Esophagus squamous epithelium (tissue), 5 donors: Measurements from ENCODE around the gene SMYD3. TPM values are rescaled to one million over a fixed set of nuclear protein-coding genes. Genes with fewer than 3 reads are reported as not detected.

Experiments used
- DNase-seq: peaks from one replicate; lab custom pipeline; 2025; lab: John Stamatoyannopoulos, UW
- H3K27ac ChIP-seq, 4 donors: fragments of 200-600 bp; sonication (generic); one replicate each; pipeline ENCODE4 v1.5.1; 2016 to 2019; ENCODE audit warnings: mild to moderate bottlenecking in 1 of 4
- H3K27me3 ChIP-seq, 4 donors: fragments of 200-600 bp; sonication (generic); 1 replicate in 3 of 4; 2 replicates in 1 of 4; pipeline versions ENCODE4 v1.5.1 to v1.6.0; 2017 to 2021; ENCODE audit warnings: antibody characterized with exemption in 1 of 4
- H3K36me3 ChIP-seq, 3 donors: fragments of 200-600 bp; sonication (generic); one replicate each; pipeline ENCODE4 v1.5.1; 2016 to 2019
- H3K4me1 ChIP-seq, 3 donors: fragments of 200-600 bp; sonication (generic); one replicate each; pipeline ENCODE4 v1.5.1; 2017 to 2019
- H3K4me3 ChIP-seq, 4 donors: fragments of 200-600 bp; sonication (generic); 1 replicate in 3 of 4; 2 replicates in 1 of 4; pipeline ENCODE4 v1.5.1; 2016 to 2019; ENCODE audit warnings: mild to moderate bottlenecking in 2 of 4, moderate library complexity in 1 of 4
- H3K9me3 ChIP-seq, 3 donors: fragments of 200-600 bp; sonication (generic); one replicate each; pipeline ENCODE4 v1.5.1; 2016 to 2019
- POLR2A ChIP-seq, 4 donors: fragments of 450-650 bp; IDR thresholded peaks; one replicate each; pipeline ENCODE4 v1.6.1; 2017; ENCODE audit warnings: antibody characterized with exemption in 4 of 4, mild to moderate bottlenecking in 4 of 4, moderate library complexity in 3 of 4
- WGBS, 2 donors: methylation state at CpG; one replicate each; pipeline ENCODE4 v1.1.5; 2018; 5-methylcytosine and 5-hydroxymethylcytosine counted together
- intact Hi-C: fragments of 100-400 bp; cut with DNase I; formaldehyde crosslinking; loops from one replicate; pipeline ENCODE4 v1.15.0; 2022
- total RNA-seq, 4 donors: library from RNA; depleted of rRNA; stranded (reverse); fragments of >200 nt; gene quantifications; one replicate each; pipeline ENCODE4 v1.1.0, GENCODE V29; 2016
- TF ChIP-seq, protein P1 (sequence below), 6 experiments: fragments of 450-650 bp in 4 of 6; fragments of 200-600 bp in 2 of 6; sonication (generic) in 2 of 6; IDR thresholded peaks; one replicate each; pipeline ENCODE4 v1.5.1; 2016 to 2019; ENCODE audit warnings: antibody characterized with exemption in 6 of 6, mild to moderate bottlenecking in 4 of 6, moderate library complexity in 4 of 6
- donor health status: DM: yes; HTN: yes; CAD: no.

Gene SMYD3
- total RNA-seq, 4 donors from 2014 or later = 8.4 to 15.8 (median 11.5) TPM

DNA sequence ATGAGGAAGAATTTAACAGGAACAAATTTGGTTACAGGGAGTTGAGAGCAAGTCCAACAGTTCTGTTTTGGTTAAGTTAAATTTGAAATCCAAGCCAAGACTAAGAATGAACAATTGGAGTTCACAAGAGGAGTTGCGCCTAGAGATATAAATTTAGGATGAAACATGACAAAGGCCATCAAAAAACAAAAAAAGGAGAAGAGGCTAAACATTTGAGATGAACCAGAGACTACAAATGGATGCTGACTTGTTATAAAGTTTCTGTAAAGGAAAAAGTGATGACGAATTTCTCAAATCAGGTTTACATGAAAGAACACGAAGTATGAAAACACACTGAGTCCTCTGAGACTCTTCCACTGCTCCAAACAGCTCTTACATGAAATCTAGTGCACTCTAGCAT lies 575.6 kb downstream of the SMYD3 start:
- no peak overlapping the region for H3K4me3 ChIP-seq
- intact Hi-C loops = no loop called here
- H3K9me3 ChIP-seq = no peaks in the 10 kb centered on the region
- no peaks in the 10 kb centered on the region for H3K36me3 ChIP-seq
- 80 to 86% methylated on average over 3 of the region's 3 CpGs for WGBS, 2 donors
- no peak for DNase-seq
- no peaks in the 10 kb centered on the region for H3K4me1 ChIP-seq
- H3K27me3 ChIP-seq = no peaks in the 10 kb centered on the region
- no peak overlapping the region for H3K27ac ChIP-seq
- no peak for TF ChIP-seq POLR2A (IDR thresholded peaks at IDR 0.05)
- TF ChIP-seq, protein P1, sequence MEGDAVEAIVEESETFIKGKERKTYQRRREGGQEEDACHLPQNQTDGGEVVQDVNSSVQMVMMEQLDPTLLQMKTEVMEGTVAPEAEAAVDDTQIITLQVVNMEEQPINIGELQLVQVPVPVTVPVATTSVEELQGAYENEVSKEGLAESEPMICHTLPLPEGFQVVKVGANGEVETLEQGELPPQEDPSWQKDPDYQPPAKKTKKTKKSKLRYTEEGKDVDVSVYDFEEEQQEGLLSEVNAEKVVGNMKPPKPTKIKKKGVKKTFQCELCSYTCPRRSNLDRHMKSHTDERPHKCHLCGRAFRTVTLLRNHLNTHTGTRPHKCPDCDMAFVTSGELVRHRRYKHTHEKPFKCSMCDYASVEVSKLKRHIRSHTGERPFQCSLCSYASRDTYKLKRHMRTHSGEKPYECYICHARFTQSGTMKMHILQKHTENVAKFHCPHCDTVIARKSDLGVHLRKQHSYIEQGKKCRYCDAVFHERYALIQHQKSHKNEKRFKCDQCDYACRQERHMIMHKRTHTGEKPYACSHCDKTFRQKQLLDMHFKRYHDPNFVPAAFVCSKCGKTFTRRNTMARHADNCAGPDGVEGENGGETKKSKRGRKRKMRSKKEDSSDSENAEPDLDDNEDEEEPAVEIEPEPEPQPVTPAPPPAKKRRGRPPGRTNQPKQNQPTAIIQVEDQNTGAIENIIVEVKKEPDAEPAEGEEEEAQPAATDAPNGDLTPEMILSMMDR (IDR thresholded peaks at IDR 0.05) = no peak

- 91 to 97% methylated on average over 7 of the region's 7 CpGs for WGBS, 2 donors
- H3K27ac ChIP-seq = no peak overlapping the region
- no peak for DNase-seq
- H3K9me3 ChIP-seq = no peaks in the 10 kb centered on the region
- no peak overlapping the region for H3K4me3 ChIP-seq
- no peaks in the 10 kb centered on the region for H3K36me3 ChIP-seq
- TF ChIP-seq, protein P1 (IDR thresholded peaks at IDR 0.05) = no peak
- TF ChIP-seq POLR2A (IDR thresholded peaks at IDR 0.05) = no peak
- intact Hi-C loops = no loop called here
- H3K4me1 ChIP-seq = no peaks in the 10 kb centered on the region
- no peaks in the 10 kb centered on the region for H3K27me3 ChIP-seq
Observed at GRCh38 chr1:245929224-245929623, 577.9 kb downstream of the SMYD3 start.

- intact Hi-C loops = no loop called here
Observed at GRCh38 chr1:245926888-245927287, 580.2 kb downstream of the SMYD3 start.

GRCh38 chr1:245923215-245923614 lies 583.9 kb downstream of the SMYD3 start:
- Histone ChIP-seq H3K27me3 (no peaks in the 10 kb centered on the region), H3K36me3 (no peaks in the 10 kb centered on the region), H3K4me1 (no peaks in the 10 kb centered on the region), H3K9me3 (no peaks in the 10 kb centered on the region), H3K4me3 (no peak overlapping the region), H3K27ac (no peak overlapping the region)
- intact Hi-C loops = no loop called here
- DNase-seq = no peak
- 89 to 92% methylated on average over 7 of the region's 7 CpGs for WGBS, 2 donors
- TF ChIP-seq POLR2A (IDR thresholded peaks at IDR 0.05) = no peak
- TF ChIP-seq, protein P1 (IDR thresholded peaks at IDR 0.05) = no peak

More at GRCh38 chr1:245926888-245927287, 580.2 kb downstream of the SMYD3 start:
- Histone ChIP-seq H3K9me3 (no peaks in the 10 kb centered on the region), H3K4me3 (no peak overlapping the region), H3K36me3 (no peaks in the 10 kb centered on the region), H3K27me3 (no peaks in the 10 kb centered on the region), H3K27ac (no peak overlapping the region), H3K4me1 (no peaks in the 10 kb centered on the region)
- WGBS, 2 donors = 84 to 93% methylated on average over 3 of the region's 3 CpGs
- DNase-seq = no peak
- TF ChIP-seq, protein P1 (IDR thresholded peaks at IDR 0.05) = no peak
- no peak for TF ChIP-seq POLR2A (IDR thresholded peaks at IDR 0.05)

- TF ChIP-seq, protein P1 (IDR thresholded peaks at IDR 0.05) = no peak
- TF ChIP-seq POLR2A (IDR thresholded peaks at IDR 0.05) = no peak
Observed at GRCh38 chr1:245921417-245921816, 585.7 kb downstream of the SMYD3 start.

More at GRCh38 chr1:245921417-245921816, 585.7 kb downstream of the SMYD3 start:
- Histone ChIP-seq H3K36me3 (no peaks in the 10 kb centered on the region), H3K4me1 (no peaks in the 10 kb centered on the region), H3K9me3 (no peaks in the 10 kb centered on the region), H3K4me3 (no peak overlapping the region), H3K27ac (no peak overlapping the region), H3K27me3 (no peaks in the 10 kb centered on the region)
- 77 to 92% methylated on average over 2 of the region's 2 CpGs for WGBS, 2 donors
- no peak for DNase-seq
- intact Hi-C loops = no loop called here
